Astrocyte (in vitro differentiated cells and primary cell): ENCODE data around the gene SGPP1. TPM values are rescaled to one million over a fixed set of nuclear protein-coding genes. Genes with fewer than 3 reads are reported as not detected.
"Not testable (repeated sequence)": the region's sequence is repeated elsewhere in the genome, so short reads cannot be mapped to it uniquely, and the experiment has no call there.

Source experiments
- DNase-seq: peaks from one replicate; pipeline ENCODE4 v3.0.0-alpha.2; 2010; ENCODE audit warnings: low read depth
- FAIRE-seq: peaks from 2 replicates; lab custom pipeline; 2011; peaks lifted over from hg19 to GRCh38; lab: Jason Lieb, UNC
- H2AFZ ChIP-seq: 2 replicates; pipeline ENCODE4 v1.6.0; 2012; ENCODE audit warnings: low read depth, low read length, inconsistent platforms
- H3K27ac ChIP-seq: 2 replicates; pipeline ENCODE4 v1.5.1; 2011; ENCODE audit warnings: low read depth, low read length, inconsistent platforms
- H3K27me3 ChIP-seq: 2 replicates; pipeline ENCODE4 v1.6.0; 2011; ENCODE audit warnings: low read length, inconsistent platforms; ENCODE audit not compliant: insufficient read depth
- H3K36me3 ChIP-seq: 2 replicates; pipeline ENCODE4 v1.5.1; 2011; ENCODE audit warnings: low read length, inconsistent platforms; ENCODE audit not compliant: insufficient read depth
- H3K4me1 ChIP-seq: 2 replicates; pipeline ENCODE4 v1.5.1; 2011; ENCODE audit warnings: low read length, inconsistent platforms; ENCODE audit not compliant: insufficient read depth
- H3K4me2 ChIP-seq: 2 replicates; pipeline ENCODE4 v1.6.0; 2012; ENCODE audit warnings: low read length, inconsistent platforms
- H3K4me3 ChIP-seq: 2 replicates; pipeline ENCODE4 v1.5.1; 2011; ENCODE audit warnings: low read depth, mild to moderate bottlenecking, low read length, inconsistent platforms; ENCODE audit not compliant: insufficient read depth
- H3K79me2 ChIP-seq: 2 replicates; pipeline ENCODE4 v1.6.0; 2012; ENCODE audit warnings: mild to moderate bottlenecking, low read length, inconsistent platforms; ENCODE audit not compliant: insufficient read depth
- H3K9ac ChIP-seq: 2 replicates; pipeline ENCODE4 v1.6.0; 2012; ENCODE audit warnings: mild to moderate bottlenecking, low read length, inconsistent platforms
- H3K9me3 ChIP-seq: 2 replicates; pipeline ENCODE4 v1.5.1; 2012; ENCODE audit warnings: low read depth, mild to moderate bottlenecking, low read length, inconsistent platforms; ENCODE audit not compliant: insufficient read depth
- H4K20me1 ChIP-seq: 2 replicates; pipeline ENCODE4 v1.6.0; 2012; ENCODE audit warnings: low read length, inconsistent platforms; ENCODE audit not compliant: insufficient read depth
- H3K27ac Mint-ChIP-seq: one replicate; pipeline ENCODE4 v1.8.0; 2021; ENCODE audit warnings: mild to moderate bottlenecking, mixed read lengths; ENCODE audit not compliant: unreplicated experiment
- H3K27me3 Mint-ChIP-seq: one replicate; pipeline ENCODE4 v1.8.0; 2021; ENCODE audit warnings: low read depth, mixed read lengths; ENCODE audit not compliant: unreplicated experiment
- H3K36me3 Mint-ChIP-seq: one replicate; pipeline ENCODE4 v1.8.0; 2021; ENCODE audit warnings: low read depth, mixed read lengths; ENCODE audit not compliant: unreplicated experiment
- H3K4me1 Mint-ChIP-seq: one replicate; pipeline ENCODE4 v1.8.0; 2021; ENCODE audit warnings: low read depth, mixed read lengths; ENCODE audit not compliant: unreplicated experiment
- H3K4me3 Mint-ChIP-seq: one replicate; pipeline ENCODE4 v1.8.0; 2021; ENCODE audit warnings: mild to moderate bottlenecking, moderate library complexity, mixed read lengths; ENCODE audit not compliant: unreplicated experiment
- H3K9me3 Mint-ChIP-seq: one replicate; pipeline ENCODE4 v1.8.0; 2021; ENCODE audit warnings: mild to moderate bottlenecking, mixed read lengths; ENCODE audit not compliant: unreplicated experiment
- total RNA-seq: library from RNA; stranded (reverse); gene quantifications from 2 replicates; pipeline ENCODE4 v1.2.1, GENCODE V29; 2021

The SGPP1 gene
- total RNA-seq, 1 donor from 2014 or later: 13.9 TPM

- not testable (repeated sequence) for H3K4me2 ChIP-seq, H3K27me3 ChIP-seq, DNase-seq, H3K4me1 ChIP-seq, H3K4me1 Mint-ChIP-seq, H3K9me3 ChIP-seq, H3K27me3 Mint-ChIP-seq, H3K9ac ChIP-seq, H3K27ac Mint-ChIP-seq, H3K36me3 ChIP-seq, H3K9me3 Mint-ChIP-seq, H3K4me3 Mint-ChIP-seq, H2AFZ ChIP-seq, H3K4me3 ChIP-seq, FAIRE-seq, H3K27ac ChIP-seq
- H3K36me3 Mint-ChIP-seq: peaks cover 17% of the 10 kb centered on the region
- H3K79me2 ChIP-seq: peaks cover 78% of the 10 kb centered on the region
- peaks cover 12% of the 10 kb centered on the region for H4K20me1 ChIP-seq
Observed at GRCh38 chr14:63636094-63636635, 91.7 kb downstream of the SGPP1 start.

Other genes starting within 250 kb of the SGPP1 start
- 60.2 and 69.3 TPM in 2 replicates for gene PPP2R5E, start 184.7 kb downstream of the SGPP1 start, total RNA-seq
- gene WDR89, start 86.2 kb downstream of the SGPP1 start, total RNA-seq: 13.2 and 15.0 TPM in 2 replicates
- 5.1 and 5.7 TPM in 2 replicates for gene SYNE2, start 124.9 kb upstream of the SGPP1 start, total RNA-seq